ENCODE results near the gene STK16. TPM values are rescaled to one million over a fixed set of nuclear protein-coding genes. Genes with fewer than 3 reads are reported as not detected.

The STK16 gene
- polyA plus RNA-seq, 3 donors, result 16.7 to 40.7 (median 17.8) TPM

DNA sequence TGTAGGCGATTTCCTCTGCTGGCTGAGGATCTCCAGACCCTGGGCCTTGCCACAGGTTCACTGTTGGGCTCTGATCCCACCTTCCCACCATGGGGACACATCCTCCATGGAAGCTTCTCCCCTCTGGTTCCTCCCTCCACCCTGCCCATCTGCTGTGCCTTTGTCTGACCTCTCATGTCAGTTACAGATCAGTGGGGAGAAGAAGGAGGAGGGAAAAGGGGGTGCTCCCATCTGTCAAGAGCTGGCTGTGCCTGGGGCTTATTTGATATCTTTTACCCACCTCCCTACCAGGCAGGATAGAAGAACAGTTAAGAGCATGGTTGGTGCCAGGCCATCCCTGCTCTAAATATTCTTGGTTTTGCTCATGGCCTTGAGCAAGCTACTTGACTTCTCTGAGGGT, 21.6 kb downstream of the STK16 start:
- H2AFZ ChIP-seq (ENCODE audit: insufficient read depth, low read depth, low read length, poor library complexity, severe bottlenecking), result no peak overlapping the region
- no peaks in the 10 kb centered on the region for H3K27me3 ChIP-seq (ENCODE audit: control insufficient read depth in 2 of 2, insufficient read depth in 2 of 2, low read length in 2 of 2)
- no CpG with 5 or more reads among the region's 1 CpG for WGBS (ENCODE audit: insufficient coverage)
- no peak for DNase-seq
- intact Hi-C loops (cut with micrococcal nuclease), result no loop called here
- Mint-ChIP-seq H3K27ac (no peak overlapping the region), H3K4me3 (no peak overlapping the region), H3K36me3 (no peaks in the 10 kb centered on the region), H3K9me3 (no peaks in the 10 kb centered on the region), H3K27me3 (ENCODE audit: low read depth in 3 of 3) (peaks cover 5 to 17% (median 13%) of the 10 kb centered on the region in 3 donors), H3K4me1 (no peaks in the 10 kb centered on the region)
- H3K9ac ChIP-seq (ENCODE audit: insufficient read depth, low read length, poor library complexity, severe bottlenecking), result no peak overlapping the region
- H4K20me1 ChIP-seq (ENCODE audit: insufficient read depth, low read length), result no peaks in the 10 kb centered on the region
- H3K36me3 ChIP-seq (replicated peaks in 1 of 2; ENCODE audit: control insufficient read depth in 1 of 2, insufficient read depth in 2 of 2, low read length in 2 of 2), result no peaks in the 10 kb centered on the region
- no peak overlapping the region for H3K4me2 ChIP-seq (replicated peaks; ENCODE audit: extremely low read depth, low read length, poor library complexity, severe bottlenecking)
- H3K9me3 ChIP-seq (replicated peaks in 1 of 2; ENCODE audit: control insufficient read depth in 1 of 2, insufficient read depth in 1 of 2, low read length in 2 of 2), result no peaks in the 10 kb centered on the region
- no peak overlapping the region for H3K27ac ChIP-seq (ENCODE audit: low read depth in 1 of 2, low read length in 2 of 2)
- no peaks in the 10 kb centered on the region for H3K79me2 ChIP-seq (ENCODE audit: insufficient read depth, low read length)
- H3K4me3 ChIP-seq (replicated peaks in 1 of 3; ENCODE audit: low read depth in 2 of 3, low read length in 3 of 3), result no peak overlapping the region
- TF ChIP-seq, protein P1, sequence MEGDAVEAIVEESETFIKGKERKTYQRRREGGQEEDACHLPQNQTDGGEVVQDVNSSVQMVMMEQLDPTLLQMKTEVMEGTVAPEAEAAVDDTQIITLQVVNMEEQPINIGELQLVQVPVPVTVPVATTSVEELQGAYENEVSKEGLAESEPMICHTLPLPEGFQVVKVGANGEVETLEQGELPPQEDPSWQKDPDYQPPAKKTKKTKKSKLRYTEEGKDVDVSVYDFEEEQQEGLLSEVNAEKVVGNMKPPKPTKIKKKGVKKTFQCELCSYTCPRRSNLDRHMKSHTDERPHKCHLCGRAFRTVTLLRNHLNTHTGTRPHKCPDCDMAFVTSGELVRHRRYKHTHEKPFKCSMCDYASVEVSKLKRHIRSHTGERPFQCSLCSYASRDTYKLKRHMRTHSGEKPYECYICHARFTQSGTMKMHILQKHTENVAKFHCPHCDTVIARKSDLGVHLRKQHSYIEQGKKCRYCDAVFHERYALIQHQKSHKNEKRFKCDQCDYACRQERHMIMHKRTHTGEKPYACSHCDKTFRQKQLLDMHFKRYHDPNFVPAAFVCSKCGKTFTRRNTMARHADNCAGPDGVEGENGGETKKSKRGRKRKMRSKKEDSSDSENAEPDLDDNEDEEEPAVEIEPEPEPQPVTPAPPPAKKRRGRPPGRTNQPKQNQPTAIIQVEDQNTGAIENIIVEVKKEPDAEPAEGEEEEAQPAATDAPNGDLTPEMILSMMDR (IDR thresholded peaks at IDR 0.05), result no peak
- no peaks in the 10 kb centered on the region for H3K4me1 ChIP-seq (ENCODE audit: control insufficient read depth in 1 of 2, insufficient read depth in 2 of 2, low read length in 2 of 2)

GRCh38 chr2:219268294-219268693, 23.0 kb downstream of the STK16 start:
- Histone ChIP-seq H4K20me1 (ENCODE audit: insufficient read depth, low read length) (no peaks in the 10 kb centered on the region), H3K4me2 (replicated peaks; ENCODE audit: extremely low read depth, low read length, poor library complexity, severe bottlenecking) (no peak overlapping the region), H3K36me3 (replicated peaks in 1 of 2; ENCODE audit: control insufficient read depth in 1 of 2, insufficient read depth in 2 of 2, low read length in 2 of 2) (no peaks in the 10 kb centered on the region), H3K27ac (ENCODE audit: low read depth in 1 of 2, low read length in 2 of 2) (no peak overlapping the region), H3K4me1 (ENCODE audit: control insufficient read depth in 1 of 2, insufficient read depth in 2 of 2, low read length in 2 of 2) (no peaks in the 10 kb centered on the region), H3K79me2 (ENCODE audit: insufficient read depth, low read length) (no peaks in the 10 kb centered on the region), H3K27me3 (ENCODE audit: control insufficient read depth in 2 of 2, insufficient read depth in 2 of 2, low read length in 2 of 2) (no peaks in the 10 kb centered on the region), H3K9ac (ENCODE audit: insufficient read depth, low read length, poor library complexity, severe bottlenecking) (no peak overlapping the region), H3K9me3 (replicated peaks in 1 of 2; ENCODE audit: control insufficient read depth in 1 of 2, insufficient read depth in 1 of 2, low read length in 2 of 2) (no peaks in the 10 kb centered on the region), H2AFZ (ENCODE audit: insufficient read depth, low read depth, low read length, poor library complexity, severe bottlenecking) (no peak overlapping the region), H3K4me3 (replicated peaks in 1 of 3; ENCODE audit: low read depth in 2 of 3, low read length in 3 of 3) (no peak overlapping the region)
- no peak overlapping the region for H3K27ac Mint-ChIP-seq
- H3K9me3 Mint-ChIP-seq, result no peaks in the 10 kb centered on the region
- no peaks in the 10 kb centered on the region for H3K36me3 Mint-ChIP-seq
- H3K4me3 Mint-ChIP-seq, result no peak overlapping the region
- H3K4me1 Mint-ChIP-seq, result no peaks in the 10 kb centered on the region
- no CpG with 5 or more reads among the region's 2 CpGs for WGBS (ENCODE audit: insufficient coverage)
- intact Hi-C loops (cut with micrococcal nuclease), result no loop called here
- TF ChIP-seq, protein P1 (IDR thresholded peaks at IDR 0.05), result no peak
- peaks cover 6 to 21% (median 19%) of the 10 kb centered on the region in 3 donors for H3K27me3 Mint-ChIP-seq (ENCODE audit: low read depth in 3 of 3)
- DNase-seq, result no peak
